HL-60/S4 treated with retinoic acid at 250 ng/mL for 4 days and 3 days (cell line): ENCODE data around the gene HEATR9.
"Not testable (repeated sequence)": the region's sequence is repeated elsewhere in the genome, so short reads cannot be mapped to it uniquely, and the experiment has no call there.

Source experiments
- in situ Hi-C: fragments of 300-500 bp; cut with MboI; formaldehyde crosslinking; loops from 2 replicates; pipeline ENCODE4 v1.7.0; 2022; ENCODE audit warnings: low sequenced_read_pairs

HEATR9 gene

DNA sequence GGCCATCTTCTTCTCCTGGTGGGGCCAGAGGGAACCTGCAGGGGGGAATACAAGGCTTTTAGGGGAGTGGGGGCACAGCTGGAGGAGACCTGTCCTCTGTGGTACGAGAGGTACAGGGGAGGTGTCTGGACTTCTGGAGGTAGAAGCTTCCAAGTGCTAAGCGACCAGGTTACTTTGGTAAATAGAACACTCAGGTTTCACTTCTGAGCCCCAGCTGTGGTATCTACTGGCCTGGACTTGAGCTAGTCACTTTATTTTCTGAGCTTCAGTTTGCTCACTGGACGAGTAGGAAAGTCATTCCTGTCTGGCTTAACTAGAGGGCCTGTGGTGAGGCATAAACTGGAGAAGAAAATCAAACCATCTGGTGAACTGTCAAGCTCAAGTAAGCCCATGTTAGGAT lies at the start of gene HEATR9:
TSS of gene HEATR9 (minus strand) at position 155 of the 400 bp plus-strand sequence. CDS start at position 6, 149 bp downstream.
- in situ Hi-C loops, result no loop called here

DNA sequence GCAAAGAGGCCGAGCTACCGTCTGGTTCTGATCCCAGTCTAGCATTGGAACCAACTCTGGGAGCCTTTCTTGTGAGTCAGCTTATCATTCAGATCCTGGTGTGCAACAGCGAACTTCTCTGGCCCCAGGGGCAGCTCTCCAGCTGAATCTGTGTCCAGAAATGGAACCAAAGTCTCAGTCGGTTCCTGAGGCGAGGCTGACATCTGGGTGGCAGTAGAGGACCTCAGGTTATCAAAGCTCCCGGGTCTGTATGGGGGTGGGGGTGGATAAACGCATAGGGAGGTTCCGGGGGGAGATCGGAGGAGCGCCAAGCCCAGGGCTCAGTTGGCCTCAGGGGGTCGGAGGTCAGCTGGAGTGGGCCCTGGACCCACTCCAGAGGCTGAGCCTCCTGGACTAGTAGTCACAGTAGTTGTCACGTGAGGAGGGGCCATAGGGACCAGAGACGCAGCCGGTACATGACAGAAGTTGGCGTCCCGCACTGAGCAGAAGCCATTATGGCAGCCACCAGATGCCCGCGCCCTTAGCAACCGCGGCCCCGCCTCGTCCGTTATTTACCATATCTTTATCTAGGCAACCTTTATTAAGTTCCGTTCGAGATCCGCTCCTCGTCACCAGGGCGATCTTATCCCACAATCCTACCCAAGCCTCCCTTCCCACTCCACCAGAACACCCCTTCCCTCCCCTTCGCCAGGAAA lies 49.0 kb upstream of the HEATR9 start:
- in situ Hi-C loops, result no loop called here

GRCh38 chr17:35915153-35915964 lies 46.7 kb upstream of the HEATR9 start:
- in situ Hi-C loops, result no loop called here

DNA sequence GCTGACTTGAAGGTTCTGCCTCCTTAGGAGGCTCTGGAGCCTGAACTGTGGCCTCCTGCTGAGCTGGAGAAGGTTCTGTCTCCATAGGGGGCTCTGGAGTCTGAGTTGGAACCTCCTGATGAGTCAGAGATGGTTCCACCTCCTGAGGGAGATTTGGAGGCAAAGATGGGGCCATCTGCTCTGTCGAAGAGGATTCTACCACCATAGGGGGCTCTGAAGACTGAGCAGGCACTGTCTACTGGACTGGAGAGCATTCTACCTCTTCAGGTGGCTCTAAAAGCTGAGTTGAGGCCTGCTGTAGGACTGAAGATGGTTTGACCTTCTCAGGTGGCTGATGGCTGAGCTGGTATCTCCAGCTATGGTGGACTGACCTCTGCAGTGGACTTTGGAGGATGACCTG lies 45.7 kb upstream of the HEATR9 start:
- in situ Hi-C loops, result no loop called here

- in situ Hi-C loops, result no loop called here
Observed at GRCh38 chr17:35913609-35914008, 44.9 kb upstream of the HEATR9 start.

GRCh38 chr17:35912942-35913341 lies 44.3 kb upstream of the HEATR9 start:
- in situ Hi-C loops, result no loop called here

DNA sequence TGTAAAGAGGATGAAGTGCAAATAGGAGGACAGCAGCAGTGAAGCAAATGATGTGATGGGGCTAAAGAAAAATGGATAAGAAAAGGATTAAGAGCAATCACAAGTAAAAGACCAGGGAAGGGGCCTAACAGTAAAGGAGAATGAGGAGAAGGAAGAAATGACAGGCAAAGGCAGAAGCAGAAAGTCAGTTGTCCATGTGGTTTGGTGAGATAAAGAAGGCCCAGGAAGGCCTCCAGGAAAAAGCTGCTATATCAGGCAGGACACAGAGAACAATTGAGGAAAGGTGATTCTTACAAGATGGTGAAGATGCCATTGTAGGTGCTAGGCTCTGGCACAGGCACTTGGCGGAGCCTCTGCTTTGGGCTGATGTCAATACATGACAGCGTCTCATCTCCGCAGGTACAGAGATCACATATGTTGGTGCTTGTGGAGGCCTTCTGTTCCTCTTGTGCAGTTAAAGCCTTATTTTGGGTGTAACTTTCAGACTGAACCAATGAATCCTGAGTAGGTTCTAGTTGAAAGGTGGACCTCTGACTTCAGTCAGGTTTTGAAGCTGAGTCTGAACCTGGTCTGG lies 43.7 kb upstream of the HEATR9 start:
- in situ Hi-C loops, result no loop called here

- in situ Hi-C loops, result no loop called here
Observed at GRCh38 chr17:35909408-35909807, 40.7 kb upstream of the HEATR9 start.

- in situ Hi-C loops, result no loop called here
Observed at GRCh38 chr17:35907691-35908090, 39.0 kb upstream of the HEATR9 start.

GRCh38 chr17:35906926-35907637 lies 38.4 kb upstream of the HEATR9 start:
- in situ Hi-C loops, result no loop called here

- in situ Hi-C loops, result no loop called here
Observed at GRCh38 chr17:35906191-35906925, 37.7 kb upstream of the HEATR9 start.

GRCh38 chr17:35903451-35903850 lies 34.8 kb upstream of the HEATR9 start:
- in situ Hi-C loops, result no loop called here

DNA sequence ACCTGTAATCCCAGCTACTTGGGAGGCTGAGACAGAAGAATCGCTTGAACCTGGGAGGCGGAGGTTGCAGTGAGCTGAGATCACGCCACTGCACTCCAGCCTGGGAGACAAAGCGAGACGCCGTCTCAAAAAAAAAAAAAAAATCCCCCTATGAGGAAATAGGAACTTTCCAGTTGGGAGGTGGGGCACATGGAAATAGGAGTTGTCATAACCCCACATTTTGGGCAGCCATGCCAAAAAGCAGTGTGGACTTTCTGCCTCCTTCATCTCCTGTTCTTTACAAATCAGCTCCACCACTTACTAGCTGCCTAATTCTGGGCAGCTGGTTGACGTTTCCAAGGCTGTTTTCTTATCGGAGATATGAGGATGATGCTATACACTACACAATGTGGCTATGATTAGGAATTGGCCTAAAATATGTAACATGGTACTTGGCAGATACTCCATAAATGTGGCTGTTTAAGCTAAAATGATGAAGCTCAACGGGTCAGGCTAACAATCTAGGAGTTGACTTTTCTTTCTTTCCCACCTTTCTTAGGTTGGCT lies 33.0 kb upstream of the HEATR9 start:
- in situ Hi-C loops, result no loop called here

- in situ Hi-C loops, result no loop called here
Observed at GRCh38 chr17:35900708-35901480, 32.2 kb upstream of the HEATR9 start.

DNA sequence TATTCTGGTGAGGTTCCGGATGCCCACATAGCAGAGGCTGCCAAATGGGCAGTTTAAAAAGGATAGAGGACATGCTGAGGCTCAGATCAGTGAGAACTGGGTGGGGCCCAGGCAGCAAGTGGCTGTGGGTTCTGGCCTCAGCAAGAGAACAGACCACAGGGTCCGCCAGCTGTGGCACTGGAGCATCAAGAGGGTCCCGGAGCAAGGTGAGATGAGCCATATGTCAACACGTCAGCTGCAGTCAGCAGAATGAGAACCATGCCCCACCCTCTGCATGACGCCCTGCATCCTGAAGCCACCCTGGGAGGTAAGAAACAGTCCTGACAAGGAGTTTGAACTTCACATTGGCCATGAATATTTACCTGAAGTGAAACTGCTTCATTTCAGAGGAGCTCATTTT lies 31.6 kb upstream of the HEATR9 start:
- in situ Hi-C loops, result no loop called here

- in situ Hi-C loops, result no loop called here
Observed at GRCh38 chr17:35898283-35899070, 29.8 kb upstream of the HEATR9 start.

DNA sequence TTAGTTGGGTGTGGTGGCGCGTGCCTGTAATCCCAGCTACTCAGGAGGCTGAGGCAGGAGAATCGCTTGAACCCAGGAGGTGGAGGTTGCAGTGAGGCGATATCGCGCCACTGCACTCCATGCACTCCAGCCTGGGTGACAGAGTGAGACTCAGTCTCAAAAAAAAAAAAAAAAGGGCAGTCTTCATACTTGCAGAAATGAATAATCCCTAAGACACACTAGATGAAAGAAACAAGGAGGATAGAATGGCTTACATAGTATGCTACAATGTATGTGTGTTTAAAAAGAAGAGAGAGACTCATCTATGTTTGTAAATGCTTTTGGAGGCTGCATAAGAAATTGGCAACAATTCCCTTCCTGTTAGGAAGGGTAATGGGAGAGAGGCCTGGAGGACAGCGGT lies 29.1 kb upstream of the HEATR9 start:
- in situ Hi-C loops, result not testable (repeated sequence)

- in situ Hi-C loops, result no loop called here
Observed at GRCh38 chr17:35895636-35896587, 27.2 kb upstream of the HEATR9 start.
